Right lung (tissue), 5 donors: Measurements from ENCODE around the gene HCN1. TPM values are rescaled to one million over a fixed set of nuclear protein-coding genes. Genes with fewer than 3 reads are reported as not detected.
A peak's percentile ranks its signal among the peaks of the same experiment; 100 is the strongest.

Experiments used
- DNase-seq, 2 donors: peaks; one replicate each; pipeline ENCODE4 v3.0.0-alpha.2; 2013
- polyA plus RNA-seq, 5 donors: library from polyadenylated mRNA; unstranded; fragments of 120-200 nt; gene quantifications; one replicate each; pipeline versions ENCODE4 v1.2.1 to v1.2.3, GENCODE V29; 2013; ENCODE audit warnings: inconsistent platforms in 1 of 5, low replicate concordance in 1 of 5; ENCODE audit not compliant: insufficient read length in 5 of 5, insufficient read depth in 1 of 5

Gene HCN1
- polyA plus RNA-seq, 5 donors: 0.04 to 0.31 (median 0.08) TPM

DNA sequence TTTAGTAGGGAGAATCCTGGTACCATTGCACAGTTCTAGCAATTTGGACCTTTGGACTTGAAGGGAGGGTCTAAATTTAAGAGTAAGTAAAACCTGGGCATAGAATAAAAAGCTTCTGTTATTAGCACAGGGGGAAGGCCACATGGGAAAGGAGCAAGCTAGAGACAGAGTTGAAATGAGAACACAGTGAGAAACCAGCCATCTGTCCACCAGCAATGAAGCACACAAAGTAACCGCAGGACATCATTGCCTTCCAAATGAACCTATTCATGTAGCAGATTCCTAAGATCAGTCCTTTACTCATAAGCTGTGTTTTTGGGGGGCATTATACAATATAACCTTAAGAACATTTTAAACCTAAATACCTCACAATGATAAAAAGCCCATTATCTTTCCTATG, 407.4 kb downstream of the HCN1 start:
- DNase-seq: no peak

DNA sequence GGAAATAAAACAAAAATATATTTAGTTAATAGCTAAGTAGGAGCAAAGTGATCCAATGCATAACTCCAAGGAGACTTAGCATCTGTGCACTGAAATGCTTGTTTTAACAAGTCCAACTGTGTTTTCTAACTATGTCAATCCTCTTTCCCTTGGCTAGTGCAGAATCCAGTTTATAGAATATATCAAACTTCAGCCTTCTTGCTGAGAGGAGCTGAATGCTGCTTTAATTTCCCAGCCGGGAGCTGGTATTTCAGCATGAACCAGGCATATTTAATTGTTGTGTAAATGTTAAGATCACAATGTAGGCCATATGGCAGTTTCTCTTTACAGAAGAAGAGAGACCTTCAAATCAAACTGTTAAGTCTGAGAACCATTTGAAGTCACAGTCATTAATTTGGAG, 411.7 kb downstream of the HCN1 start:
- DNase-seq: no peak

DNA sequence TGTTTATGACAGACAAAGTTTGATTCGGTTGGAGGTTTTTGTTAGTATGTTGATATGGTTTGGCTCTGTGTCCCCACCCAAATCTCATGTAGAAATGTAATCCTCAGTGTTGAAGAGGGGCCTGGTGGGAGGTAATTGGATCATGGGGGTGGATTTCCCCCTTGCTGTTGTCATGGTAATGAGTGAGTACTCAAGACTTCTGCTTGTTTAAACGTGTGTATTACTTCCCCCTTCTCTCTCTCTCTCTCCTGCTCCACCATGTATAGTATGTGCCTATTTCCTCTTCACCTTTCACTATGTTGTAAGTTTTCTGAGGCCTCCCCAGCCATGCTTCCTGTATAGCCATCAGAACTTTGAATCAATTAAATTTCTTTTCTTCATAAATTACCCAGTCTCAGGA, 415.1 kb downstream of the HCN1 start:
- DNase-seq: no peak

DNA sequence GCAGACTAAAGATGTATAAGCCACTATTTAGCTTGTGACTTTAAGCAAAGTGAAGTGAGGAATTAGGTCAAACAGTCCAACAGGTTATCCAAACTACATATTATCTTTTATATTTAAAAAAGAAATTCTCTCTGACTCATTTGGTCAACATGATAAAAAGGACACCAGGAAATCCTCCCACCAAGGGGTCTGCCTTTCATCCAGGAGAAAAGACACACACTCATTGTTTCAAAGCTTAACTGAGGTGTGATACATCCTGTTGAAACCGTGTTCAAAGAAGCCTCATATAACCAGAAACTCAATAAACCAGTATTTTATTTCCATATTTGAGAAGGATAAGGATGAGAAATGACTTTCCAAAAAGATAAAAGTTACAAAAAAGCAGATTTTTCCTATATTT, 417.1 kb downstream of the HCN1 start:
- DNase-seq: no peak

DNA sequence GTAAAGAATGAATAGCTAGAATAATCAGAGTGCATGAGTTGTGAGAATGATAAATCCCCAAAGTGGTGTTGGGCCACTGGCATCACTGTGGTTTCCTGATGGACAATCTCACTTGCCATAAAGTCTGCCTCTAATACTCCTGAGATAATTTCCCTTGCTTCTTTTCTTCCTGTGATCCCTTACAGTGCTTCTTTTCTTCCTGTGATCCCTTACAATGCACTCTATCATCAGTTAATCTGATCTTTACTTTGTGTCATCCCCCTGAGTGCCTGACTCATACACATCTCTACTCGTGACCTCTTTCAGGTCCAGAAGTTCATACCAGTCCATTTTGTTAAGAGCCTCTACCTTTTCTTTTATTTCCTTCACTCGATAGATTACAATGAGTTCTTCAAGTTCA, 418.3 kb downstream of the HCN1 start:
- no peak for DNase-seq

DNA sequence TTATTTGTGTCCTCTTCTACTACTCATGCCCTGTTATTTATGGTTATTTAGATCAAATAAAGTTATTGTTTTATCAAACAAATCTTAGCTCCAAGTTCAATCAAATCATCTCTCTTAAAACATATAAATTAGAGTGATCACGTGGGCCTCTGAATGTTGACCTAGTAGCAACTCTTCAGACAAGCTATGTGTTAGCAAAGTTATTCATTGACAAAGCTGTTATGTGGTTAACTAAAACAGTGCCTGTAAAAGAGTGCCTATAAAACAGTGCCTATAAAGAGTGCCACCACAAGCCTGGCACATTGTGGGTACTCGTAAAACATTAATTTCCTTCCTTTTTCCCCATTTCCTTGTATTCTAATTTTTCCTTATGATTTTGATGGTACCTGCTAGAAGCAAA, 421.9 kb downstream of the HCN1 start:
- DNase-seq: no peak

DNA sequence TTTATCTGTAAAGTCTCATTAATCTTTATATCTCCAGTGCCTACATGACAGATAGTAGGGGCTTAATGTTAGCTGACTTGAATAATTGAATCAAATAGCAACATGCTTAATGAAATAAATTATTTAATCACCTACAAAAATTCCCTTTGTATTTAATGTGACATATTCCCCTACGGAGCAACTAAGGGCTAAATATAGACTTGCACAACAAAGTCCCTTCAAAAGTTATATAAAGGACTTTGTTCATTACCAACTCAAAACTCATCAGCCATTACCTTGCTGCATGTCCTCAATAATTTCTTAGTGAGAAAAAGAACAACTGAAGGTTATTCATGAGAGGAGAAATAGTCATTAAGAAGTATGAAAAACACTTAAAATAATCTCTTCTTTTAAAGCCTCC, 424.6 kb downstream of the HCN1 start:
- DNase-seq: no peak

DNA sequence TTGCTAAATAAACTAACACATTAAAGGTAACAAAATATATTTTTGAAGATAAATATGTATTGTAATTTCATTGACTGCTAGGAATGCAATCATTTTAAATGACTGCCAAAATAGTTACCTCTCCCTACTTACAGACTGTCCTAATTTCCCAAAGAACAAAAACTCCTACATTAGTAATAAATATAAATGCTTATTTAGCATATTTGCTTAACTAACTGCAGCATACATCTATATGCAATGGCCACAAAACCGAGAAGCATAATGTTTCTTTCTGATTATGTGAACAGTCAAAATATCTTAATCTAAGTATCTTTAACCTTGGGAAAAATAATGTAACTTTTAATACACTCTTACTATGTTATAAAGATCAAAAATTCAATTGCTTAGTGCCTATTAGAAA, 431.7 kb downstream of the HCN1 start:
- DNase-seq: no peak

DNA sequence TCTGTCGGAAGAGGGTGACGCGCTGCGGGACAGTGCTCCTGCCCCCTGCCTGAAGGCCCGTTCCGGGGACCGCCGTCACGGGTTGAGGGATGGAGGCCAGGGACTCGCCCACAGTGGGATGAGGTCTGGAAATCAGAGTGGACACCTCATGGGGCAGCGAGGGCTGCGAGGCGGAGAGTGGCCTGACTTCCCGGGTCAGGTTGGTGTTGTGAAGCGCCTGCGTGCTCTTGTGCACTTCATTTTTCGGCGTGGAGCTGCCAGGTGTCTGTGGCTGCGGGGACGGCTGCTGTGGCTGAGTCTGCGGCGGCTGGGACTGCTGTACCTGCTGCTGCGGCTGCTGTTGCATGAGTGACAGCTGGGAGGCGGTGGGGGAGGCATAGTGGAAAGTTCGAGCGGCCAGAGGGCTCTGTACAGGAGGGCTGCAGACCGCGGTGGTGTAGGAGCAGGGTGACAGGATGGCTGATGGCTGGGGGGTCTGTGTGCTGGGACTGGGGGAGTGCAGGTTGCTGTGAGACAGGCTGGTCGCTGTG, 434.1 kb downstream of the HCN1 start:
- DNase-seq: no peak

DNA sequence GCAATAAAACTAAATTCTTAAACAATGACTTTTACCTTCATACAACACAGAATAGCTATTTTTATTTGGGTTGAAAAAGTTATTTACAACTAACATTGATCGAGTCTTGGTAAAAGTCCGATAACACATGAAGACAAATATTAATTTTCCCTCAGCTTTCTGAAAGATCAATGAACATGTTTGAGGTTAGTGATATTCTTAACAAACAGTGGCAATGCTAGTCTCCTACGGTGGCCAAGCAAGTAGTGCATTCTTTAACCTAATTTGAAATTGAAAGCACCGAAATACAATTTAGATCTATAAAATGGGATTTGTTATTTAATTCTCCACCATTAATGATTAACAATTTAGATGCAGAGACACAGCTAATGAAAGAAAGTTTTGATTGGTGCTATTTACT, 435.1 kb downstream of the HCN1 start:
- DNase-seq: no peak

DNA sequence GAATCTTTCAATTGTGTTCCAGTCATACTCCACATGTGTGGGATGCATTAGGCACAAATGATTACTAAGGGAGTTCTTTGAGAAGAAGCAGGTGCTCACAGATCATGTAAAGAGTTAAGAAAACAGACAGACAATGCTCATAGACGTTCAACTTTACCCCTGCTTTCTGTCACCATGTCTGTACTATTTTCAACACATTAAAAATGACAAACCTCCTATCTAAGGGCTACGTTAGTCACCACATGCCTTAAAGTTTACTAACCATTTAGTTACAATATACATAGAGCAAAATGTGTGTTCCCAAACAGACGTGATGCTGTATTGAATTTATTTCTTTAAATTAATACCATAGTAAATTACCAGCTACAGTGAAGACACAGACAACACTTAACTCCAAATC, 435.9 kb downstream of the HCN1 start:
- no peak for DNase-seq

DNA sequence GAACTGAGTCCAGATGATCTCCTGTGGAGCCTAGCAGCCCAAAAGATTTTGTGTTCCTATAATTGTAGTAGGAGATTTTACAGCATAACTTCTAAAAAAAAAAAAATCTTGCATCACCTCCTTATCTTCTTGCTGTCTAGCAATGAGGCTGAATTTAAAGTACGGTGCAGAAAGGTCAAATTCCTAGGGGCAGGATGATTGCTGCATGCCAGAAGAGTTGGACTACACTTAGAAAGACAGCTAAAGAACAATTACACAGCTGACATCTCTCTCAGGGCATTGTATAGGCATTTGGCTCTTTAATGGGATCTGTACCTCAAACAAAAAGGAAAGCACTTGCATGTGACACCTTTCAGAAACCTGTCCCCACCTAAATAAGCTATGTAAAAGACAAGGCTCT, 443.2 kb downstream of the HCN1 start:
- no peak for DNase-seq

DNA sequence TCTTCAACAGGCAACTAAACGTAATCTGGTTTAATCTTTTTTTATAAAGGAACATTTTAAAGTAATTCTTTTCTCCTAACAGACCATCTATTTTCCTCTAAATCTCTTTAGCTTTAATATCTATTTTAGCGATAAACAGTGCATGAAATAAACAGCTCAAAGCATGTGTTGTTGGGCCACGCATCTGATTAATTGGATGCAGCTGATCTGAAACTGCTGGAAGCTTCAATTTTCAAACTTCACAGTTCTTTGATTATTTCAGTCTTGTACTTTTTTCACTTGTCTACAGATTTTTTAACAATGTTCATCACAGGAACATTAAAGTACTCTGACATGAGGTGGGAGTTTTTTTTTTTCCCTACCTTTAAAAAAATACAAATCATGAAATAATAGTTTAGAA, 443.6 kb downstream of the HCN1 start:
- DNase-seq: peak; percentile 32 to 49

DNA sequence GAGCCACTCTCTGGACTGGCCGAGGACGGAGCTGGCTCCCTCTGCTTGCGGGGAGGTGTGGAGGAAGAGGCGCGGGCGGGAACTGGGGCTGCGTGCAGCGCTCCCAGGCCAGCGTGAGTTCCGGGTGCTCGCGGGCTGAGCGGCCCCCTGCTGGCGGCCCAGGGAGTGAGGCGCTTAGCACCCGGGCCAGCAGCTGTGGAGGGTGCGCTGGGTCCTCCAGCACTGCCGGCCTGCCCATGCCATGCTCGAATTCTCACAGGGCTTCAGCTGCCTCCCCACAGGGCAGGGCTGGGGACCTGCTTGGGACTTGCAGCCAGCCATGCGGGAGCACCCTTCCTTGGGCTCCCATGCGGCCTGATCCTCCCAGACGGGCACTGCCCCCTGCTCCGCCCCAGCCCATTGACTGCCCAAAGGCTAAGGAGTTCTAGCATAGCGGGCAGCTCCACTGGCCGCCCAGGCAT, 470.6 kb downstream of the HCN1 start:
- no peak for DNase-seq

DNA sequence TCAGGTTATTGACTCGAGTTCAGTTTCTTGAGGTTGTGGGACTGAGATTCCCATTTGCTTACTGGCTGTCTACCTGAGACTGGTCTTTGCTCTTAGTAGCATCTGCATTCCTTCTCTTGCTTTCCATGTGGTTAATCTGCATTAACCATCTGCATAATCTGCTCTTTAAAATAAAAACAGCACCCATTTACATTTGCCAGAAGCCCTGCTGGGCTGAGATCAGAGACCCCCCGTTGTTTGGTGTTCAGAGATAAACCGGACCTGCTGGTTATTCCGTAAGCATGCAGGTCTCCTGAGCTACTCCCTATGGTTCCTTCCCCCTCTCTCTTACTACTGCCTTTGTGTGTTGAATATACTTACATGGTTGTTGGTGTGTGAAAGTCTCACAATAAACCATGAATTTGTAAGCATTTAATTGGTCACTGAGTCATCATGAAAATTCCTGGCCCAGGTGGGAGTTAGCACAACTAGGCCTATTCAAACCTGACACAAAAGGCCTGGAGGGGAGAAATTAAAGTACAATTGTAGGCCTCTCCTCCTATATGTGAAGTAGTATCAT, 490.7 kb downstream of the HCN1 start:
- DNase-seq: no peak
